HG03521 (cell line): ENCODE measurements around the gene IFNA6.

Experiments
- ATAC-seq: cut with Tn5 transposase; IDR thresholded peaks from one replicate; pipeline ENCODE4 v1.9.1; 2021; ENCODE audit warnings: mild to moderate bottlenecking, moderate library complexity; ENCODE audit not compliant: unreplicated experiment

Gene IFNA6

GRCh38 chr9:21331676-21332402 lies 18.8 kb downstream of the IFNA6 start:
- no peak for ATAC-seq

- peak; percentile 82 for ATAC-seq
These were observed 24.1 kb downstream of the IFNA6 start for GRCh38 chr9:21326526-21327139.

- ATAC-seq = no peak
These were observed 26.6 kb downstream of the IFNA6 start for GRCh38 chr9:21324047-21324446.

- no peak for ATAC-seq
These were observed 27.7 kb downstream of the IFNA6 start for GRCh38 chr9:21322911-21323461.

GRCh38 chr9:21320465-21320864 lies 30.2 kb downstream of the IFNA6 start:
- ATAC-seq = no peak

- ATAC-seq = peak; percentile 73
These were observed 32.4 kb downstream of the IFNA6 start for GRCh38 chr9:21317956-21318923.

- no peak for ATAC-seq
These were observed 33.8 kb downstream of the IFNA6 start for GRCh38 chr9:21316860-21317259.

- ATAC-seq = no peak
These were observed 34.5 kb downstream of the IFNA6 start for GRCh38 chr9:21316032-21316842.

- no peak for ATAC-seq
These were observed 36.5 kb downstream of the IFNA6 start for GRCh38 chr9:21314152-21314551.

- ATAC-seq = no peak
These were observed 38.8 kb downstream of the IFNA6 start for GRCh38 chr9:21311889-21312288.

- ATAC-seq = no peak
These were observed 45.5 kb downstream of the IFNA6 start, which contains the start of gene IFNA5 for GRCh38 chr9:21305213-21305612. TSS of gene IFNA5 (minus strand) at chr9:21305313. CDS start at chr9:21305256, 57 bp downstream.
